K562 (cell line): ENCODE measurements around the gene SERBP1. TPM values are rescaled to one million over a fixed set of nuclear protein-coding genes. Genes with fewer than 3 reads are reported as not detected.

Experiments
- ATAC-seq: fragments of 200-7000 bp; cut with Tn5 transposase; 3 replicates; pipeline ENCODE4 v1.9.1; 2020; ENCODE audit warnings: moderate library complexity
- BruUV-seq: library from RNA; stranded (reverse); fragments of 400-500 nt; replicated peaks from 2 replicates; lab custom pipeline; 2021; lab: Mats Ljungman, UMichigan
- CTCF ChIA-PET: fragments of 300-600 bp; formaldehyde crosslinking; extraction: SDS; loops from one replicate; lab custom pipeline; 2021; ENCODE audit warnings: low intra/inter-chr PET ratio; lab: Yijun Ruan, JAX
- POLR2A ChIA-PET: fragments of 300-600, 350-650 bp; sonication (Branson Sonifier 250); formaldehyde crosslinking; extraction: SDS; loops from one replicate; lab custom pipeline; 2021; ENCODE audit warnings: antibody characterized with exemption, inconsistent platforms; lab: Yijun Ruan, JAX
- DNase-seq, 4 experiments: peaks; one replicate each; pipeline versions ENCODE4 v3.0.0 to v3.0.0-alpha.2; 2011 to 2018; ENCODE audit warnings: low spot score in 3 of 4, mixed read lengths in 3 of 4; ENCODE audit errors: extremely low read depth in 1 of 4
- FAIRE-seq: peaks from 2 replicates; lab custom pipeline; 2011; peaks lifted over from hg19 to GRCh38; lab: Jason Lieb, UNC
- H2AFZ ChIP-seq: 2 replicates; pipeline ENCODE4 v1.6.0; 2011; ENCODE audit warnings: low read depth, low read length, control low read depth, inconsistent platforms
- H3K27ac ChIP-seq: fragments of 200-600 bp; 3 replicates; pipeline ENCODE4 v1.8.0; 2011; ENCODE audit warnings: low read depth, mild to moderate bottlenecking, control low read depth, inconsistent platforms, low read length, moderate library complexity, mixed read lengths; ENCODE audit errors: extremely low read depth
- H3K27me3 ChIP-seq, 2 experiments: fragments of 300-600 bp in 1 of 2; 2 replicates in 1 of 2; 3 replicates in 1 of 2; pipeline versions ENCODE4 v1.6.0 to v1.8.0; 2011; ENCODE audit warnings: inconsistent platforms in 2 of 2, low read length in 2 of 2, mild to moderate bottlenecking in 1 of 2, mixed read lengths in 1 of 2, moderate library complexity in 1 of 2; ENCODE audit not compliant: control insufficient read depth in 2 of 2, insufficient read depth in 2 of 2
- H3K36me3 ChIP-seq: fragments of 300-600 bp; 3 replicates; pipeline ENCODE4 v1.8.0; 2011; ENCODE audit warnings: mild to moderate bottlenecking, low read length, inconsistent platforms; ENCODE audit not compliant: control insufficient read depth, insufficient read depth
- H3K4me1 ChIP-seq, 2 experiments: fragments of 200-600 bp in 1 of 2; replicated peaks in 1 of 2; 2 replicates in 1 of 2; 3 replicates in 1 of 2; pipeline versions ENCODE4 v1.5.1 to v1.8.0; 2011; ENCODE audit warnings: inconsistent platforms in 2 of 2, low read length in 2 of 2, mild to moderate bottlenecking in 1 of 2, mixed read lengths in 1 of 2, moderate library complexity in 1 of 2; ENCODE audit not compliant: control insufficient read depth in 2 of 2, insufficient read depth in 2 of 2
- H3K4me2 ChIP-seq: 2 replicates; pipeline ENCODE4 v1.6.1; 2011; ENCODE audit warnings: low read length, control low read depth, inconsistent platforms, mixed read lengths; ENCODE audit not compliant: insufficient read depth
- H3K4me3 ChIP-seq: fragments of 200-600 bp; sonication (generic), shearing (Covaris generic); 2 replicates; pipeline ENCODE4 v1.5.1; 2016; ENCODE audit warnings: control low read depth, inconsistent platforms
- H3K79me2 ChIP-seq: fragments of 200-600 bp; 3 replicates; pipeline ENCODE4 v1.8.0; 2011; ENCODE audit warnings: low read length, inconsistent platforms; ENCODE audit not compliant: control insufficient read depth, insufficient read depth
- H3K9ac ChIP-seq, 2 experiments: 2 replicates each; pipeline versions ENCODE4 v1.6.0 to v1.6.1; 2011; ENCODE audit warnings: low read depth in 2 of 2, low read length in 2 of 2, control low read depth in 1 of 2, inconsistent platforms in 1 of 2, mild to moderate bottlenecking in 1 of 2, mixed read lengths in 1 of 2; ENCODE audit not compliant: insufficient read depth in 1 of 2
- H3K9me1 ChIP-seq: one replicate; pipeline ENCODE4 v1.6.0; 2011; ENCODE audit warnings: inconsistent platforms, mild to moderate bottlenecking, low read length, moderate library complexity; ENCODE audit not compliant: control insufficient read depth, insufficient read depth
- H3K9me3 ChIP-seq: replicated peaks from 2 replicates; pipeline ENCODE4 v1.5.1; 2011; ENCODE audit warnings: low read depth, low read length, inconsistent platforms; ENCODE audit not compliant: control insufficient read depth, insufficient read depth
- H4K20me1 ChIP-seq: replicated peaks from 2 replicates; pipeline ENCODE4 v1.6.1; 2011; ENCODE audit warnings: low read length, inconsistent platforms, mixed read lengths; ENCODE audit not compliant: control insufficient read depth, insufficient read depth
- RFX7 ChIP-seq: fragments of 250-450 bp; sonication (Bioruptor Pico); IDR thresholded peaks from 2 replicates; pipeline ENCODE4 v1.5.1; 2021; ENCODE audit warnings: mild to moderate bottlenecking
- RREB1 ChIP-seq: fragments of 250-450 bp; sonication (Bioruptor Pico); IDR thresholded peaks from 2 replicates; pipeline ENCODE4 v1.4.0; 2020
- ZNF239 ChIP-seq: fragments of 250-450 bp; sonication (Bioruptor Pico); IDR thresholded peaks from 2 replicates; pipeline ENCODE4 v1.4.0; 2020; ENCODE audit warnings: mild to moderate bottlenecking
- ZSCAN29 ChIP-seq: fragments of 450-650 bp; IDR thresholded peaks from 2 replicates; pipeline ENCODE4 v1.6.1; 2017
- WGBS: fragments of 100-300 bp; shearing (Covaris generic); methylation state at CpG from one replicate; pipeline ENCODE4 v1.1.6; 2016; ENCODE audit warnings: low coverage, mixed read lengths; ENCODE audit not compliant: insufficient coverage; ENCODE audit errors: missing lambda C conversion rate; 5-methylcytosine and 5-hydroxymethylcytosine counted together
- in situ Hi-C: fragments of 300-500 bp; cut with MboI; formaldehyde crosslinking; loops from 4 replicates; pipeline ENCODE4 v1.15.0; 2018; ENCODE audit warnings: inconsistent platforms, mixed read lengths
- intact Hi-C: fragments of 100-400 bp; cut with micrococcal nuclease; formaldehyde crosslinking; loops from 2 replicates; pipeline ENCODE4 v1.14.2; 2022
- polyA plus RNA-seq, 8 experiments: library from polyadenylated mRNA; depleted of rRNA in 4 of 8; stranded (reverse) in 5 of 8; unstranded in 3 of 8; fragments of >200 nt; fragmentation: Nextera tagmentation in 2 of 8; fragmentation: Illumina TruSeq in 1 of 8; extraction: Ambion mirVana in 2 of 8; extraction: Trizol in 1 of 8; gene quantifications; 2 replicates each; pipeline versions ENCODE4 v1.2.1 to v1.2.3, GENCODE V29; 2011 to 2014; ENCODE audit warnings: inconsistent platforms in 1 of 8, missing spikeins in 1 of 8
- total RNA-seq, 7 experiments: library from RNA; depleted of rRNA in 6 of 7; stranded (reverse); fragments of >200 nt in 6 of 7; fragmentation: Illumina TruSeq in 2 of 7; extraction: Trizol in 2 of 7; gene quantifications; 2 replicates each; pipeline versions ENCODE4 v1.2.1 to v1.2.3, GENCODE V29; 2011 to 2021; ENCODE audit warnings: low replicate concordance in 1 of 7
- TF ChIP-seq, protein P1 (sequence below): fragments of 200-400 bp; formaldehyde crosslinking; IDR thresholded peaks from 2 replicates; pipeline ENCODE4 v1.6.1; 2017; ENCODE audit warnings: mild to moderate bottlenecking, low read depth, low read length, moderate library complexity
- TF ChIP-seq, protein P2 (sequence below): fragments of 250-450 bp; sonication (Bioruptor Pico); IDR thresholded peaks from 2 replicates; pipeline ENCODE4 v1.5.0; 2021

SERBP1 gene
- total and polyA plus RNA-seq, 9 of the 15 experiments (the other 6 are each of a cell fraction or from before 2014, with no cell fraction given) = 79.9 to 761 (median 464) TPM

- 15% methylated on average over 3 of the region's 3 CpGs for WGBS
- no peak for FAIRE-seq
- H3K4me1 ChIP-seq = peaks cover 0 to 12% of the 10 kb centered on the region in 2 experiments; a peak in 3 of 5 replicates
- in situ Hi-C loops (no loop called here), intact Hi-C loops (no loop called here)
- no peaks in the 10 kb centered on the region for H4K20me1 ChIP-seq
- ATAC-seq = no peak
- no peak overlapping the region for H3K4me3 ChIP-seq
- CTCF ChIA-PET = no interaction called here
- H3K79me2 ChIP-seq = no peaks in the 10 kb centered on the region
- H3K9ac ChIP-seq = no peak overlapping the region
- H2AFZ ChIP-seq = no peak overlapping the region
- H3K27me3 ChIP-seq = no peaks in the 10 kb centered on the region
- no peaks in the 10 kb centered on the region for H3K9me1 ChIP-seq
- POLR2A ChIA-PET = interaction anchor here (0.6 to 2.2 kb wide), 4 partner anchors 20 to 57 kb away, joined by 3 to 9 read pairs (median 4); no protein-coding TSS in a partner anchor
- H3K4me2 ChIP-seq = no peak overlapping the region
- no peak for DNase-seq
- no peaks in the 10 kb centered on the region for H3K9me3 ChIP-seq
- no peaks in the 10 kb centered on the region for H3K36me3 ChIP-seq
- H3K27ac ChIP-seq = no peak overlapping the region
- no TSS peak for BruUV-seq
- TF ChIP-seq RFX7 (CRISPR knock-in tag) (no peak), RREB1 (CRISPR knock-in tag) (no peak), ZSCAN29 (no peak), ZNF239 (CRISPR knock-in tag) (no peak)
- TF ChIP-seq, protein P1, sequence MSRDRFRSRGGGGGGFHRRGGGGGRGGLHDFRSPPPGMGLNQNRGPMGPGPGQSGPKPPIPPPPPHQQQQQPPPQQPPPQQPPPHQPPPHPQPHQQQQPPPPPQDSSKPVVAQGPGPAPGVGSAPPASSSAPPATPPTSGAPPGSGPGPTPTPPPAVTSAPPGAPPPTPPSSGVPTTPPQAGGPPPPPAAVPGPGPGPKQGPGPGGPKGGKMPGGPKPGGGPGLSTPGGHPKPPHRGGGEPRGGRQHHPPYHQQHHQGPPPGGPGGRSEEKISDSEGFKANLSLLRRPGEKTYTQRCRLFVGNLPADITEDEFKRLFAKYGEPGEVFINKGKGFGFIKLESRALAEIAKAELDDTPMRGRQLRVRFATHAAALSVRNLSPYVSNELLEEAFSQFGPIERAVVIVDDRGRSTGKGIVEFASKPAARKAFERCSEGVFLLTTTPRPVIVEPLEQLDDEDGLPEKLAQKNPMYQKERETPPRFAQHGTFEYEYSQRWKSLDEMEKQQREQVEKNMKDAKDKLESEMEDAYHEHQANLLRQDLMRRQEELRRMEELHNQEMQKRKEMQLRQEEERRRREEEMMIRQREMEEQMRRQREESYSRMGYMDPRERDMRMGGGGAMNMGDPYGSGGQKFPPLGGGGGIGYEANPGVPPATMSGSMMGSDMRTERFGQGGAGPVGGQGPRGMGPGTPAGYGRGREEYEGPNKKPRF = no peak
- TF ChIP-seq, protein P2, sequence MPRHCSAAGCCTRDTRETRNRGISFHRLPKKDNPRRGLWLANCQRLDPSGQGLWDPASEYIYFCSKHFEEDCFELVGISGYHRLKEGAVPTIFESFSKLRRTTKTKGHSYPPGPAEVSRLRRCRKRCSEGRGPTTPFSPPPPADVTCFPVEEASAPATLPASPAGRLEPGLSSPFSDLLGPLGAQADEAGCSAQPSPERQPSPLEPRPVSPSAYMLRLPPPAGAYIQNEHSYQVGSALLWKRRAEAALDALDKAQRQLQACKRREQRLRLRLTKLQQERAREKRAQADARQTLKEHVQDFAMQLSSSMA (CRISPR knock-in tag) = no peak
These were observed 58.1 kb downstream of the SERBP1 start for GRCh38 chr1:67372136-67372535.
